Measurements from ENCODE around the gene NAPA. TPM values are rescaled to one million over a fixed set of nuclear protein-coding genes. Genes with fewer than 3 reads are reported as not detected.
A peak's percentile ranks its signal among the peaks of the same experiment; 100 is the strongest.
"Not testable (repeated sequence)": the region's sequence is repeated elsewhere in the genome, so short reads cannot be mapped to it uniquely, and the experiment has no call there.

NAPA gene
- polyA plus RNA-seq, 1 donor from 2014 or later: 95.3 TPM

- Mint-ChIP-seq H3K4me3 (no peak overlapping the region), H3K36me3 (peaks cover 4% of the 10 kb centered on the region), H3K27me3 (no peaks in the 10 kb centered on the region), H3K9me3 (no peaks in the 10 kb centered on the region), H3K27ac (no peak overlapping the region), H3K4me1 (peaks cover 6 to 13% (median 12%) of the 10 kb centered on the region in 3 donors)
Observed at GRCh38 chr19:47490847-47491246, 24.0 kb downstream of the NAPA start.

GRCh38 chr19:47490031-47490430, 24.8 kb downstream of the NAPA start:
- H3K9me3 Mint-ChIP-seq: no peaks in the 10 kb centered on the region
- H3K36me3 Mint-ChIP-seq: peaks cover 4% of the 10 kb centered on the region
- no peak overlapping the region for H3K4me3 Mint-ChIP-seq
- peaks cover 15 to 21% (median 16%) of the 10 kb centered on the region in 3 donors for H3K4me1 Mint-ChIP-seq
- H3K27me3 Mint-ChIP-seq: no peaks in the 10 kb centered on the region
- peak overlapping the region in 1 of 3 donors; percentile 93 for H3K27ac Mint-ChIP-seq

- no peaks in the 10 kb centered on the region for H3K9me3 Mint-ChIP-seq
- H3K27ac Mint-ChIP-seq: peak overlapping the region in 2 of 3 donors; percentile 76 to 93
Observed at GRCh38 chr19:47489072-47489914, 25.6 kb downstream of the NAPA start.

GRCh38 chr19:47487551-47488515, 27.0 kb downstream of the NAPA start:
- Mint-ChIP-seq H3K9me3 (no peaks in the 10 kb centered on the region), H3K27me3 (no peaks in the 10 kb centered on the region), H3K4me1 (peaks cover 27 to 29% (median 27%) of the 10 kb centered on the region in 3 donors), H3K27ac (peak overlapping the region; percentile 53 to 67 (median 64)), H3K36me3 (peaks cover 2% of the 10 kb centered on the region), H3K4me3 (peak overlapping the region in 1 of 4 donors; percentile 91)

More at GRCh38 chr19:47489072-47489914, 25.6 kb downstream of the NAPA start:
- Mint-ChIP-seq H3K4me3 (peak overlapping the region in 1 of 4 donors; percentile 43), H3K4me1 (peaks cover 19 to 26% (median 20%) of the 10 kb centered on the region in 3 donors), H3K27me3 (no peaks in the 10 kb centered on the region), H3K36me3 (peaks cover 4% of the 10 kb centered on the region)

- H3K9me3 Mint-ChIP-seq: no peaks in the 10 kb centered on the region
- H3K36me3 Mint-ChIP-seq: peaks cover 2% of the 10 kb centered on the region
- H3K27me3 Mint-ChIP-seq: no peaks in the 10 kb centered on the region
- H3K4me3 Mint-ChIP-seq: peak overlapping the region in 3 of 4 donors; percentile 39 to 91 (median 39)
- peak overlapping the region in 2 of 3 donors; percentile 64 to 67 for H3K27ac Mint-ChIP-seq
- H3K4me1 Mint-ChIP-seq: peaks cover 27 to 29% (median 27%) of the 10 kb centered on the region in 3 donors
Observed at GRCh38 chr19:47486900-47487299, 28.0 kb downstream of the NAPA start.

GRCh38 chr19:47486220-47486619, 28.6 kb downstream of the NAPA start:
- not testable (repeated sequence) for H3K27me3 Mint-ChIP-seq, H3K36me3 Mint-ChIP-seq, H3K9me3 Mint-ChIP-seq
- H3K4me1 Mint-ChIP-seq: peaks cover 27 to 29% (median 27%) of the 10 kb centered on the region in 3 donors
- peak overlapping the region in 2 of 4 donors; percentile 49 to 91 for H3K4me3 Mint-ChIP-seq
- H3K27ac Mint-ChIP-seq: peak overlapping the region in 2 of 3 donors; percentile 64 to 71

- H3K9me3 Mint-ChIP-seq: no peaks in the 10 kb centered on the region
- H3K27me3 Mint-ChIP-seq: no peaks in the 10 kb centered on the region
- H3K27ac Mint-ChIP-seq: peak overlapping the region; percentile 53 to 92 (median 88)
- peaks cover 2% of the 10 kb centered on the region for H3K36me3 Mint-ChIP-seq
- peaks cover 27 to 30% (median 29%) of the 10 kb centered on the region in 3 donors for H3K4me1 Mint-ChIP-seq
- H3K4me3 Mint-ChIP-seq: peak overlapping the region; percentile 91 to 100 (median 97)
Observed at GRCh38 chr19:47485210-47485609, 29.7 kb downstream of the NAPA start.

GRCh38 chr19:47483800-47484690, 30.8 kb downstream of the NAPA start, which contains the start of gene KPTN:
TSS of gene KPTN (minus strand) at chr19:47484219. CDS start at chr19:47484160, 59 bp downstream.
- H3K36me3 Mint-ChIP-seq: no peaks in the 10 kb centered on the region
- H3K4me1 Mint-ChIP-seq: peaks cover 27 to 29% (median 28%) of the 10 kb centered on the region in 3 donors
- peak within 1 kb of the TSS; percentile 88 to 97 (median 97) for H3K27ac Mint-ChIP-seq
- H3K27me3 Mint-ChIP-seq: peaks cover 2% of the 10 kb centered on the region
- no peaks in the 10 kb centered on the region for H3K9me3 Mint-ChIP-seq
- peak within 1 kb of the TSS; percentile 91 to 100 (median 97) for H3K4me3 Mint-ChIP-seq

GRCh38 chr19:47483200-47483599, 31.7 kb downstream of the NAPA start:
- H3K27ac Mint-ChIP-seq: peak overlapping the region in 2 of 3 donors; percentile 45 to 97
- H3K4me3 Mint-ChIP-seq: peak overlapping the region in 2 of 4 donors; percentile 91 to 99
- peaks cover 27 to 29% (median 28%) of the 10 kb centered on the region in 3 donors for H3K4me1 Mint-ChIP-seq
- no peaks in the 10 kb centered on the region for H3K36me3 Mint-ChIP-seq
- H3K27me3 Mint-ChIP-seq: peaks cover 2% of the 10 kb centered on the region
- H3K9me3 Mint-ChIP-seq: no peaks in the 10 kb centered on the region

GRCh38 chr19:47481460-47482052, 33.3 kb downstream of the NAPA start:
- Mint-ChIP-seq H3K27ac (peak overlapping the region in 1 of 3 donors; percentile 85), H3K4me1 (peaks cover 20 to 27% (median 21%) of the 10 kb centered on the region in 3 donors), H3K36me3 (peaks cover 2% of the 10 kb centered on the region), H3K27me3 (peaks cover 2% of the 10 kb centered on the region), H3K4me3 (peak overlapping the region in 2 of 4 donors; percentile 45 to 66), H3K9me3 (no peaks in the 10 kb centered on the region)

- Mint-ChIP-seq H3K4me3 (peak overlapping the region in 2 of 4 donors; percentile 43 to 66), H3K4me1 (peaks cover 14 to 19% (median 18%) of the 10 kb centered on the region in 3 donors), H3K36me3 (peaks cover 2% of the 10 kb centered on the region), H3K9me3 (no peaks in the 10 kb centered on the region), H3K27me3 (peaks cover 2% of the 10 kb centered on the region), H3K27ac (peak overlapping the region in 1 of 3 donors; percentile 86)
Observed at GRCh38 chr19:47480658-47481057, 34.2 kb downstream of the NAPA start.

GRCh38 chr19:47479701-47480503, 35.0 kb downstream of the NAPA start:
- peak overlapping the region in 1 of 3 donors; percentile 86 for H3K27ac Mint-ChIP-seq
- H3K27me3 Mint-ChIP-seq: peaks cover 2% of the 10 kb centered on the region

More at GRCh38 chr19:47479701-47480503, 35.0 kb downstream of the NAPA start:
- Mint-ChIP-seq H3K36me3 (peaks cover 6% of the 10 kb centered on the region), H3K4me1 (peaks cover 6 to 12% (median 11%) of the 10 kb centered on the region in 3 donors), H3K9me3 (no peaks in the 10 kb centered on the region), H3K4me3 (no peak overlapping the region)

All from IgD-negative memory B cell (primary cell).